NOMO-1 treated with dmso at 0.1 percent for 144 hours (cell line): Measurements from ENCODE around the gene SLC25A53.
"Not testable (repeated sequence)": the region's sequence is repeated elsewhere in the genome, so short reads cannot be mapped to it uniquely, and the experiment has no call there.

Experiments
- DNase-seq: peaks from one replicate; lab custom pipeline; 2025; ENCODE audit not compliant: unreplicated experiment; lab: John Stamatoyannopoulos, UW

SLC25A53 gene

GRCh38 chrX:104134583-104135261, 22.1 kb downstream of the SLC25A53 start:
- no peak for DNase-seq

DNA sequence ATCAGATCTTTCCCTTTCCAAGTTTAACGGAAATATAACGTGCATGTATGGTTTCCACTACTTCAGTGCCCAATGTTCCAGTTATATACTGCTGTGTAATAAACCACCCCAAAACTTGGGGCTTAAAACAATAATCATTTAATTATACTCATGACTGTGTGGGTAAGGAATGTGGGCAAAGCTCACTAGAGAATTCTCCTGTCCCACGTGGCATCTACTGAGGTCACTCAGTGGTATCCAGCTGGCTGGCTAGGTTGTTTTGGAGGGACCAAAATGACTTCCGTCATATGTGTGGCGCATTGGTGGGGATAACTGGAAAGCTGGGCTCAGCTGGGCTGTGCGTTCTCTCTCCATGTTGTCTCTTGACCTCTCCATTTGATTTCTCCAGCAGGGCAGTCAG, 26.0 kb downstream of the SLC25A53 start:
- no peak for DNase-seq

DNA sequence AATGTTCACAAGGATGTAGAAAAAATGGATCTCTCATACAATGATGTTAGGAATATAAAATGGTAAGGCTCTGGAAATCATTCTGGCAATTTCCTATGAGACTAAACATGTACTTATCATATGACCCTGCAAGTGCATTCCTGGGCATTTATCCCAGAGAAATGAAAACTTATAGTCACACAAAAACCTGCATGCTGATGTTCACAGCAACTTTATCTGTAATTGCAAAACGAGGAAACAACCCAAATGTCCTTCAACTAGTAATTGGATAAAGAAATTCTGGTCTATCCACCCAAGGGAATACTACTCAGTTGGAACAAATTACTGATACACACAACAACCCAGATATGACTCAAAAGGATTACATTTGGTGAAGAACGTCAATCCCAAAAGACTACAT, 30.0 kb downstream of the SLC25A53 start:
- no peak for DNase-seq

DNA sequence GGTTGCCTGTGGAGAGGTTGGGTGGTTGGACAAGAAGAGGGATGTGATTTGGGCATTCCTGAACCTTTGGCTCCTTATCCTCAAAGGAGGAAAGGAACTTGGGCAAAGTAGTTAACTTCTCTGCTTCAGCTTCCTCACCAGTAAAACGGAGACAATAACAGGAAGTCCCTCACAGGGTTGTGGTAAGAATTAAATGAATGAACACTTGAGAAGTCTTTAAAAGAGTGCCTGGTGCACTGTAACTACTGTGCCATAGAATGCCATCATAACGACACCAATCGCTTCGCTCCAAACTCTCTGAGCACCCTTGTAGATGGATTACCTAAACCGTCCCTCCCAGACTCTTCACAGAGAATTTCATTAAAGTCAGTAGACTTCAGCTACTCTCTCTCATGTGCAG, 34.0 kb downstream of the SLC25A53 start:
- DNase-seq: no peak

- no peak for DNase-seq
Measured at GRCh38 chrX:104118765-104119164, 38.0 kb downstream of the SLC25A53 start.

DNA sequence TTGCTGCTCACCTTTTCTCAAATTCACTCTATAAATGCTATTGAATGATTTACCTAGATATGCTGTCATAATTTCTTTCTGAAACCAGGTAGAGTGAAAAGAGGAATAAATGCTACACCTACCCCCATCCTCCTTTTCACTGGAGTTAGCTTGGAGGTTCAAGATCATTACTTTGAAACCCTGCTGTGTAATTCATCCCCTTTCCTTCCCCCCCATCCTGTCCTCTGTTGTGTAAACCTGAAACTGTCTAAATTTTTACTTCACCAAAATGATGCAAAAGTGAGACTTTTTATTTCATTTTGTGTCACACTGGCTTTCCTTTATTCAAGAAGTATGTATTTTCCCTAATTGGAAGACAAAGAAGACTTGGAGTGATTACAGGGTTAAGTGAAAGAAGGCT, 39.0 kb downstream of the SLC25A53 start:
- DNase-seq: no peak

DNA sequence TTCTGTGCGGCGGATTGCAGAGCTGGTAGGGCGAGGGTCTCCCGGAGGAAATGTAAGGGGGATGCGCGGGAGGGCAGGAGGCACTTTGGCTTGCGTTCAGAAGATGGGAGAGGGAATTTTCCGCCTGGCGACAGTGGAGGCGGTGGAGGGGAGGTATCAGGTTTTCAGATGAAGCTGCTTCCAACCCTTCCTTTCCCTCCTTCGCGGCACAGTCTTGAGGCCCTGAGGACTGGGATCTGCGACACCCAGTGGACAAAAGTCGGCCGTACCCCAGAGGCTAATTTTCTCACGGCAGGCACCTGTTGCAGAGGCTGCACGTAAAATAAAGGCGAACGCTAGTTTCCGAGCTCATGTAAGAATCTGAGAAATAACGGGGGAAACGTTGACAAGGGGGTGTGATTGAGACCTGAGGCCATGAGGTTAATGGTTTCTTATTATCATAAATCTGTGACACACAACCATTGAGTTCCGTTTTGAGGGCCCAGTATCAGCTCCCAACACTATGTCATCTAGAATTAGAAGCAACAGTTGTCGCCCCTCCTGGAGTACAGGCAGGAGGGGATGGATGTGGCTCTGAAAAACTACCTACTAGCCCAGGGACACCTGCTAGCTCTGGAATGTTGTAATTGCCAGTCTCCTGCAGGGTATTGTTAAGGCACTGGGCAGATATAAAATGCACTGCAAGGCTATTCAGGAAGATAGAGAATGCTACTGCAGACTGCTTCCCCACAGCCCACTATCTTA, 43.4 kb downstream of the SLC25A53 start:
- no peak for DNase-seq

- DNase-seq: no peak
Measured at GRCh38 chrX:104112326-104112951, 44.4 kb downstream of the SLC25A53 start, which contains the start of gene ZCCHC18. Gene ZCCHC18 (plus strand): TSS chrX:104112523. CDS start chrX:104114112, 1,589 bp downstream.

DNA sequence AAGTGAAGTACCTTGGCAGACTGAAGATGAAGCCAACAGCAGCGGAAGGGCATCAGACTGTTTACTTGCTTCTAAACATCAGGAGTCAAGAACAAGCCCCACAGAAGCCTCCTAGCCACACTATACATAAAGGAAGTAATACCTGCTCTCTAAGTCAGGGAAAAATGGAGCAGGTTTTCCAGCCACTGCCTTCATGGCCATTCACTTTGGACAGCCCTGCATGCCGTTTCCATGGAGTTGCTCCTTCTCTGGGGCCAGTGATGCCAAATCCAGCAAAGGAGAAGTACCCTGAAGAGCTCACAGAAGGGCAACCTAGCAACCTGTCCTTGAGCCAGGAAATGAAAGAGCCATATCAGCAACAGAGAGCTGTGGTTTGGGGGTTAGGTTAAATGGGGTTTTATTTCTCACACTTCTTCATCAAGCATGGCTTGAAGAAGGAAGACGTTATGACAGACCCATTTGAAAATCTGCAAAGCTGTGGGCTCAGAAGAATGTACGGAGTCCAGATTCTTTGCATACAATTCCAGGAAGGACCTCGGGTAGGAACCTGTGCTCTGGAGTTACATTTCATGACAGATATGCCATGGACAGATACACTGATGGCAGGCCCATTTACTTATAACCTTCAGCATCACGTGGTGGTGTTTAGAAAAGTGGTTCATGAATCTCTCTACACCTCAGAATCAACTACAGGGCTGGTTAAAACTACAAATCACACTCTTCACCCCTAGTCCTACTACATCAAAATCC, 46.1 kb downstream of the SLC25A53 start:
- DNase-seq: not testable (repeated sequence)

- DNase-seq: no peak
Measured at GRCh38 chrX:104108955-104109354, 47.9 kb downstream of the SLC25A53 start.

GRCh38 chrX:104105330-104106262, 51.2 kb downstream of the SLC25A53 start:
- no peak for DNase-seq

GRCh38 chrX:104104676-104105075, 52.1 kb downstream of the SLC25A53 start:
- DNase-seq: no peak

DNA sequence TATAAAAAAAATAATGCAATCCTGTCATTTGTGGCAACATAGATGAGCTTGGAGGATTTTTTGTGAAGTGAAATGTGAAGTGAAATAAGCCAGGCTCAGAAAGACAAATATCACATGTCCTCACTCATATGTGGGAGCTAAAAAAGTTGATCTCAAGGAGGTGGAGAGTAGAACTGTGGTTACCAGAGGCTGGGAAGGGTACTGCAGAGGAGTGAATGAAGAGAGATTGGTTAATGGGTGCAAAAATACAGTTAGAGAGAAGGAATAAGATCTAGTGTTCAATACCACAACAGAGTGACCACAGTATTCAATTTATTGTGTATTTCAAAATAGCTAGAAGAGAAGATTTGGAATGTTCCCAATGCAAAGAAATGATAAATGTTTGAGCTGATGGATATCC, 57.9 kb downstream of the SLC25A53 start:
- no peak for DNase-seq

DNA sequence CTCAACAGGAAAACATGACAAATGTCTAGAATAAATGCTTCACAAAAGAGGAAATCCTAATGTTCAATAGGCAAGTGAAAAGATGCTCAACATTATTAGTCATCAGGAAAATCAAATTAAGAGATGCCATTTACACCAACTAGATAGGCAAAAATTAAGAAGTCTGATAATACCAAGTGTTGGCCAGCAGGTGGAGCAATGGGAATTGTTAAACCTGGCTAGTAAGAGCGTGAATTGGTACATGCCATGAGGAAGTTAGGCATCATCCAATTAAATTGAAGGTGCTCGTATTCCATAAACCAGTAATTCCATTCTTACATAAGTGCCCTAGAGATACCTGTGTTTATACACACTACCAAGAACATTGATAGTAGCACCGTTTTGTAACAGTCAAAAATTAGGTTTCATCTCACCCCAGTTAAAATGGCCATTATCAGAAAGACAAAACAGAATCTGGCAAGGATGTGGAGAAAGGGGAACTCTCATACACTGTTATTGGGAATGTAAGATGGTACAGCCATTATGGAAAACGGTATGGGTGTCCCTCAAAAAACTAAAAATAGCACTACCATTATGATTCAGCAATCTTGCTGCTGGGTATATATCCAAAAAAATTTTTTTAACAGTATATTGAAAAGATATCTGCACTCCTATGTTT, 58.5 kb downstream of the SLC25A53 start:
- peak; percentile 27 for DNase-seq

GRCh38 chrX:104085919-104086318, 70.9 kb downstream of the SLC25A53 start:
- no peak for DNase-seq

DNA sequence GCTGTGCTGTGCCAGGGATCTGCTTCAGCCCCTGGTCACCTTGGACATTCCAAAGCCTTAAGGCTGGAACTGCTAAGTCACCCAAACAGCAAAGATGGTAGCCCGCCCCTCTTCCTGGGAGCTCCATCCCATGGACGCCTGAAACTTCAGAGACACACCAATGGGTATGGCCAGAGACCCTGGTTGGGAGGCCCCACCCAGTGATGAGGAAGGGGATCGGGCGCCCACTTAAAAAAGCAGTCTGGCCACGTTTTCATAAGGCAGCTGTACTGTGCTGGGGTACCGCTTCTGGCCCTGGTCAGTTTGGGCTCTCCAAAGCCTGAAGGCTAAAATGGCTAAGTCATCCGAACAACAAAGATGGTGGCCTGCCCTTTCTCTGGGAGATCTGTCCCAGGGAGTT, 71.3 kb downstream of the SLC25A53 start:
- no peak for DNase-seq

- DNase-seq: no peak
Measured at GRCh38 chrX:104084534-104085277, 72.1 kb downstream of the SLC25A53 start.

- DNase-seq: no peak
Measured at GRCh38 chrX:104084063-104084462, 72.7 kb downstream of the SLC25A53 start.

DNA sequence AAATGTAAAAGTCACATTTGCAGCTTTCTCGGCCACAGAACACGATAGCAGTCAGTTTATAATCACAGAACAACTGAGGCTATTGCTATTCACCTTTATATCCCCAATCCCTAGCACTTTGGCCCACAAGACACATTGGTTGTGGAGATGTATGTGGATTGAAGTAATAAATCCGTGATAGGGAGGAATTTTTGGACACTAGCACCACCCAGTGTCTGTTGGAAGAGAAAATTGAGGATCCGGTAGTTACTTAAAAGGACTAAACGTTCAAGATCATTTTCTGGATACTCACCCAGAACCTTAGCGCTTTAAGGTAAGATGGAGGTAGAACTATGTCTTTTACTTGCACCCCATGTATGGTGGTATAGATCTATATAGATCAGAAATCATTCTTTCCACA, 79.0 kb downstream of the SLC25A53 start:
- DNase-seq: not testable (repeated sequence)
